ENCODE measurements around the gene CCDC192.

CCDC192 gene

GRCh38 chr5:127980843-127981242 lies 277.7 kb downstream of the CCDC192 start:
- H3K4me3 ChIP-seq (ENCODE audit: low read depth, low read length), result no peak overlapping the region
- no peak for DNase-seq (ENCODE audit: low read depth)
- TF ChIP-seq MYC (IDR thresholded peaks at IDR 0.05; ENCODE audit: low read depth, low read length) (no peak), CTCF (IDR thresholded peaks at IDR 0.05; ENCODE audit: low read depth, low read length) (no peak), POLR2A (IDR thresholded peaks at IDR 0.05; ENCODE audit: extremely low read depth, insufficient read length) (no peak)
- TF ChIP-seq, protein P1, sequence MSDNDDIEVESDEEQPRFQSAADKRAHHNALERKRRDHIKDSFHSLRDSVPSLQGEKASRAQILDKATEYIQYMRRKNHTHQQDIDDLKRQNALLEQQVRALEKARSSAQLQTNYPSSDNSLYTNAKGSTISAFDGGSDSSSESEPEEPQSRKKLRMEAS (IDR thresholded peaks at IDR 0.05; ENCODE audit: low read depth, low read length), result no peak

DNA sequence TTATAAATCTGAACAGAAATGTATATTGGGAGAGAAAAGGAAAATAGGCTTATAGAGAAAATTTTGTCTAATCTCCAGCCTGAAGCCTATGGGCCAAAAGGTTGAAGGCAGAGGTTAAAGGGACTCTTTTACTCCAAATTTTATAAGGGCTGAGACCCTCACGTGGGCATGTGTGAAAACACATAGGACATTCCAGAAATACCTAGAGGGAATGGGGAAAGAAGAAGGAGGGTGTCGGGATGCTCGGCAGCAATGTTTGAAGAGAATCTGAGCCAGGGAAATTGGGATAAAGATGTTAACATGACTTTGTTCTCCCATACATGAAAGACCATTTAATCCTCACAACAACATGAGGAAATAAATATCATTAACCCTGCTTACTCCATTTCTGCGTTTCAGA lies 278.3 kb downstream of the CCDC192 start:
- no peak for DNase-seq (ENCODE audit: low read depth)
- no peak for TF ChIP-seq MYC (IDR thresholded peaks at IDR 0.05; ENCODE audit: low read depth, low read length)
- H3K4me3 ChIP-seq (ENCODE audit: low read depth, low read length), result no peak overlapping the region

GRCh38 chr5:127985811-127986325 lies 282.7 kb downstream of the CCDC192 start:
- H3K4me3 ChIP-seq (ENCODE audit: low read depth, low read length), result no peak overlapping the region
- DNase-seq (ENCODE audit: low read depth), result no peak
- TF ChIP-seq MYC (IDR thresholded peaks at IDR 0.05; ENCODE audit: low read depth, low read length), result no peak
- TF ChIP-seq, protein P1 (IDR thresholded peaks at IDR 0.05; ENCODE audit: low read depth, low read length), result no peak
- no peak for TF ChIP-seq POLR2A (IDR thresholded peaks at IDR 0.05; ENCODE audit: extremely low read depth, insufficient read length)
- no peak for TF ChIP-seq CTCF (IDR thresholded peaks at IDR 0.05; ENCODE audit: low read depth, low read length)

DNA sequence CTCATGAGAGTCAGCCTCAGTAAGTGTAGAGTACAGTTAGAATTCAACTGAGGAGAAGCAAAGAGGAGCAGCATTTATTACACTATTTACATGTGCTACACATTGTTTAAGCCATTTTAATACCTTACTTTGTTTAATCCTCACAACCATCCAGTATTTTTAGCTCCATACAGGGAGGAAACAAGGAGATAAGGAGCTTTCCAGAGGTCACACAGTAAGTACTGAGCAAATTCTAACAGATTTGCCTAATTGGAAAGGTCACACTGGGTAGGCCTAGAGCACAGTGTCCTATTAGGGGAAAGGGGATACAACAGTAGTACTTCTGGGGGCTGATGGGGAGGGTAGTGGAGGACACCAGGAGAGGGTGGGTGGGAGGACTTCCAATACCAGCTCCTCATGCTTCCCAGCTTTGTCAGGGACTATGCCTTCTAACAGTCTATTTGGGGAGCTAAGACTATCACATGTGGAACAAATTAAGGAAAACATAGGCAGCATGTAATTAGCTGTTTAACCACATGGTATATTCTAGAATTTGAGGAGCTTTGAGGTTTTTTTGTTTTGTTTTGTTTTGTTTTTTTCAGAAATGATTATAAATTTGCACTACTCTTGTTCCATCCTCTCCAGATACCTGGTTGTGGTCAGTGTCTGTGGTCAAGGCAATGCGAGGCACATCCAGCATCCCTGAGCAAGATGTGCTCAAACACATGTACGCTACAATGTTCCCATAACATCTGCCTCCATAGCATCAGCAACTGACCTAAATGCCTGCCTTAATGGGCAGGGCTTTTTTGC lies 284.4 kb downstream of the CCDC192 start:
- TF ChIP-seq, protein P1 (IDR thresholded peaks at IDR 0.05; ENCODE audit: low read depth, low read length), result no peak
- TF ChIP-seq POLR2A (IDR thresholded peaks at IDR 0.05; ENCODE audit: extremely low read depth, insufficient read length) (no peak), CTCF (IDR thresholded peaks at IDR 0.05; ENCODE audit: low read depth, low read length) (no peak), MYC (IDR thresholded peaks at IDR 0.05; ENCODE audit: low read depth, low read length) (no peak)
- DNase-seq (ENCODE audit: low read depth), result no peak
- H3K4me3 ChIP-seq (ENCODE audit: low read depth, low read length), result no peak overlapping the region

GRCh38 chr5:127988146-127988760 lies 285.1 kb downstream of the CCDC192 start:
- TF ChIP-seq, protein P1 (IDR thresholded peaks at IDR 0.05; ENCODE audit: low read depth, low read length), result no peak
- no peak for TF ChIP-seq CTCF (IDR thresholded peaks at IDR 0.05; ENCODE audit: low read depth, low read length)
- no peak for TF ChIP-seq MYC (IDR thresholded peaks at IDR 0.05; ENCODE audit: low read depth, low read length)
- no peak for TF ChIP-seq POLR2A (IDR thresholded peaks at IDR 0.05; ENCODE audit: extremely low read depth, insufficient read length)
- H3K4me3 ChIP-seq (ENCODE audit: low read depth, low read length), result no peak overlapping the region
- no peak for DNase-seq (ENCODE audit: low read depth)
